DND-41 (cell line): ENCODE data around the gene SCAI.

Experiments
- ATAC-seq: fragments of 200-7000 bp; cut with Tn5 transposase; 3 replicates; pipeline ENCODE4 v1.9.1; 2021; ENCODE audit warnings: low read depth; ENCODE audit not compliant: insufficient read depth
- DNase-seq: peaks from one replicate; pipeline ENCODE4 v3.0.0-alpha.2; 2020
- H2AFZ ChIP-seq: 2 replicates; pipeline ENCODE4 v1.6.0; 2012; ENCODE audit warnings: low read depth, low read length
- H3K27ac ChIP-seq: 2 replicates; pipeline ENCODE4 v1.5.1; 2012; ENCODE audit warnings: low read length, inconsistent platforms
- H3K27me3 ChIP-seq: fragments of 200-600 bp; sonication (generic); 2 replicates; pipeline ENCODE4 v1.6.0; 2012; ENCODE audit warnings: low read length, mild to moderate bottlenecking, inconsistent platforms; ENCODE audit not compliant: insufficient read depth, poor library complexity
- H3K36me3 ChIP-seq: 2 replicates; pipeline ENCODE4 v1.5.1; 2012; ENCODE audit warnings: low read length, inconsistent platforms; ENCODE audit not compliant: insufficient read depth
- H3K4me1 ChIP-seq: 2 replicates; pipeline ENCODE4 v1.5.1; 2012; ENCODE audit warnings: mild to moderate bottlenecking, low read length; ENCODE audit not compliant: insufficient read depth
- H3K4me2 ChIP-seq: 2 replicates; pipeline ENCODE4 v1.6.0; 2012; ENCODE audit warnings: mild to moderate bottlenecking, moderate library complexity, low read length, inconsistent platforms; ENCODE audit not compliant: insufficient read depth
- H3K4me3 ChIP-seq, 2 experiments: fragments of 200-600 bp in 1 of 2; shearing (Covaris generic) in 1 of 2; 2 replicates each; pipeline ENCODE4 v1.5.1; 2012 to 2016; ENCODE audit warnings: inconsistent platforms in 2 of 2, low read length in 2 of 2, mild to moderate bottlenecking in 2 of 2, low read depth in 1 of 2, moderate library complexity in 1 of 2
- H3K79me2 ChIP-seq: 2 replicates; pipeline ENCODE4 v1.6.0; 2012; ENCODE audit warnings: low read length, inconsistent platforms; ENCODE audit not compliant: insufficient read depth
- H3K9ac ChIP-seq: 2 replicates; pipeline ENCODE4 v1.6.0; 2012; ENCODE audit warnings: low read depth, mild to moderate bottlenecking, inconsistent platforms, low read length, moderate library complexity
- H3K9me3 ChIP-seq: 2 replicates; pipeline ENCODE4 v1.5.1; 2012; ENCODE audit warnings: low read length, moderate library complexity, mild to moderate bottlenecking, inconsistent platforms; ENCODE audit not compliant: insufficient read depth, severe bottlenecking
- H4K20me1 ChIP-seq: 2 replicates; pipeline ENCODE4 v1.6.0; 2012; ENCODE audit warnings: low read length; ENCODE audit not compliant: insufficient read depth
- EZH2 ChIP-seq: IDR thresholded peaks from 3 replicates; pipeline ENCODE4 v1.6.1; 2012; ENCODE audit warnings: borderline replicate concordance, low read depth, mild to moderate bottlenecking, moderate library complexity, low read length, inconsistent platforms; ENCODE audit not compliant: severe bottlenecking
- TF ChIP-seq, protein P1 (sequence below): IDR thresholded peaks from 2 replicates; pipeline ENCODE4 v1.5.1; 2012; ENCODE audit warnings: borderline replicate concordance, low read length, moderate library complexity, mild to moderate bottlenecking; ENCODE audit not compliant: poor library complexity, severe bottlenecking; ENCODE audit errors: extremely low read depth

SCAI gene

GRCh38 chr9:124954255-124954654, 189.1 kb downstream of the SCAI start:
- no peak for TF ChIP-seq EZH2
- TF ChIP-seq, protein P1, sequence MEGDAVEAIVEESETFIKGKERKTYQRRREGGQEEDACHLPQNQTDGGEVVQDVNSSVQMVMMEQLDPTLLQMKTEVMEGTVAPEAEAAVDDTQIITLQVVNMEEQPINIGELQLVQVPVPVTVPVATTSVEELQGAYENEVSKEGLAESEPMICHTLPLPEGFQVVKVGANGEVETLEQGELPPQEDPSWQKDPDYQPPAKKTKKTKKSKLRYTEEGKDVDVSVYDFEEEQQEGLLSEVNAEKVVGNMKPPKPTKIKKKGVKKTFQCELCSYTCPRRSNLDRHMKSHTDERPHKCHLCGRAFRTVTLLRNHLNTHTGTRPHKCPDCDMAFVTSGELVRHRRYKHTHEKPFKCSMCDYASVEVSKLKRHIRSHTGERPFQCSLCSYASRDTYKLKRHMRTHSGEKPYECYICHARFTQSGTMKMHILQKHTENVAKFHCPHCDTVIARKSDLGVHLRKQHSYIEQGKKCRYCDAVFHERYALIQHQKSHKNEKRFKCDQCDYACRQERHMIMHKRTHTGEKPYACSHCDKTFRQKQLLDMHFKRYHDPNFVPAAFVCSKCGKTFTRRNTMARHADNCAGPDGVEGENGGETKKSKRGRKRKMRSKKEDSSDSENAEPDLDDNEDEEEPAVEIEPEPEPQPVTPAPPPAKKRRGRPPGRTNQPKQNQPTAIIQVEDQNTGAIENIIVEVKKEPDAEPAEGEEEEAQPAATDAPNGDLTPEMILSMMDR, result no peak
- H3K4me1 ChIP-seq, result no peaks in the 10 kb centered on the region

GRCh38 chr9:124950050-124950718, 193.1 kb downstream of the SCAI start:
- Histone ChIP-seq H3K4me1 (no peaks in the 10 kb centered on the region), H3K27me3 (no peaks in the 10 kb centered on the region), H3K36me3 (peaks cover 9% of the 10 kb centered on the region; the same call in 1 of the 2 replicates), H3K9ac (no peak overlapping the region), H3K27ac (no peak overlapping the region), H3K9me3 (no peaks in the 10 kb centered on the region), H4K20me1 (no peaks in the 10 kb centered on the region), H2AFZ (no peak overlapping the region), H3K4me3 (no peak overlapping the region), H3K4me2 (no peak overlapping the region), H3K79me2 (no peaks in the 10 kb centered on the region)
- no peak for ATAC-seq
- TF ChIP-seq EZH2, result no peak
- TF ChIP-seq, protein P1, result no peak
- no peak for DNase-seq

More at GRCh38 chr9:124954255-124954654, 189.1 kb downstream of the SCAI start:
- no peak overlapping the region for H3K4me2 ChIP-seq
- H3K27me3 ChIP-seq, result no peaks in the 10 kb centered on the region
- ATAC-seq (no peak), DNase-seq (no peak)
- no peak overlapping the region for H2AFZ ChIP-seq
- H3K36me3 ChIP-seq, result peaks cover 9% of the 10 kb centered on the region; the same call in 1 of the 2 replicates
- H3K9me3 ChIP-seq, result no peaks in the 10 kb centered on the region
- H3K79me2 ChIP-seq, result no peaks in the 10 kb centered on the region
- H3K27ac ChIP-seq, result no peak overlapping the region
- H3K4me3 ChIP-seq, result no peak overlapping the region
- no peaks in the 10 kb centered on the region for H4K20me1 ChIP-seq
- no peak overlapping the region for H3K9ac ChIP-seq

DNA sequence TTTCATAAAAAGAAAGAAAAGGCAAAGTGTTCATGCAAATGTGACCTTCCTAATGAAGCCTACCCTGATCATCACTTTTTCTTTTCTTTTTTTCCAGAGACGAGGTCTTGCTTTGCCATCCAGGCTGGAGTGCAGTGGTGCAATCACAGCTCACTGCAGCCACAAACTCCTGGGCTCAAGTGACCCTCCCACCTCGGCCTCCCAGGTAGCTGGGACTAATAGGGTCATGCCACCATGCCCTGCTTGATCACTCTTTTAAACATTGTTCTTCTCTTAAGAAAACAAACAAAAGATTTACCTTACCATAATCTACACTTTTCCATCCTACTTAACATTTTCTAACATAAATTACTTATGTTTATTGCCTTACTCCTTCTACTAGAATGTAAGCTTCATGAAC, 193.9 kb downstream of the SCAI start:
- Histone ChIP-seq H3K9me3 (no peaks in the 10 kb centered on the region), H3K79me2 (no peaks in the 10 kb centered on the region), H3K27ac (no peak overlapping the region), H3K9ac (no peak overlapping the region), H3K36me3 (peaks cover 9% of the 10 kb centered on the region; the same call in 1 of the 2 replicates), H3K27me3 (no peaks in the 10 kb centered on the region), H2AFZ (no peak overlapping the region), H3K4me2 (no peak overlapping the region), H4K20me1 (no peaks in the 10 kb centered on the region), H3K4me1 (no peaks in the 10 kb centered on the region), H3K4me3 (no peak overlapping the region)
- DNase-seq, result no peak
- ATAC-seq, result no peak
- TF ChIP-seq, protein P1, result no peak
- no peak for TF ChIP-seq EZH2
